ENCODE results near the gene ARMC6.

DNA sequence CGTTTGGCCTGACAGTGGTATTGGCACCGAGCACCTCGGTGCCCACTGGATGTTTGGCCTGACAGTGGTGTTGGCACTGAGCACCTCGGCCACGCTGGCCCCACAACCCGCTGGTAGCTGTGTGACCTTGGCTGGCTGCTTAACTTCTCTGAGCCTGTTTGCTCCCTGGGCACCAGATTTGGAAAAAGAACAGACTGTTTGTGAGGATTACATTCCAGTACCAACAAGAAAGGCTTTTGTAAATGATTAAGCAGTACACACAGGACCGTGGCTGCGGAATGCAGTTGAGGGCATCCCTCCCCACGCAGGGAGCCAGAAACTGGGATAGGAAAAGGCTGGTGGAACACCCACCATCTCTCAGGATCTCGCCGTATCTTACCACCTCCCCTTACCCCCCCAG, 62.3 kb downstream of the ARMC6 start:
- TF ChIP-seq, protein P1, sequence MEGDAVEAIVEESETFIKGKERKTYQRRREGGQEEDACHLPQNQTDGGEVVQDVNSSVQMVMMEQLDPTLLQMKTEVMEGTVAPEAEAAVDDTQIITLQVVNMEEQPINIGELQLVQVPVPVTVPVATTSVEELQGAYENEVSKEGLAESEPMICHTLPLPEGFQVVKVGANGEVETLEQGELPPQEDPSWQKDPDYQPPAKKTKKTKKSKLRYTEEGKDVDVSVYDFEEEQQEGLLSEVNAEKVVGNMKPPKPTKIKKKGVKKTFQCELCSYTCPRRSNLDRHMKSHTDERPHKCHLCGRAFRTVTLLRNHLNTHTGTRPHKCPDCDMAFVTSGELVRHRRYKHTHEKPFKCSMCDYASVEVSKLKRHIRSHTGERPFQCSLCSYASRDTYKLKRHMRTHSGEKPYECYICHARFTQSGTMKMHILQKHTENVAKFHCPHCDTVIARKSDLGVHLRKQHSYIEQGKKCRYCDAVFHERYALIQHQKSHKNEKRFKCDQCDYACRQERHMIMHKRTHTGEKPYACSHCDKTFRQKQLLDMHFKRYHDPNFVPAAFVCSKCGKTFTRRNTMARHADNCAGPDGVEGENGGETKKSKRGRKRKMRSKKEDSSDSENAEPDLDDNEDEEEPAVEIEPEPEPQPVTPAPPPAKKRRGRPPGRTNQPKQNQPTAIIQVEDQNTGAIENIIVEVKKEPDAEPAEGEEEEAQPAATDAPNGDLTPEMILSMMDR (IDR thresholded peaks at IDR 0.05; ENCODE audit: extremely low read depth in 1 of 2, insufficient read depth in 1 of 2, low read depth in 1 of 2, low read length in 2 of 2), result no peak
- TF ChIP-seq POLR2AphosphoS5 (IDR thresholded peaks at IDR 0.05; ENCODE audit: insufficient read depth, low read depth, low read length) (no peak), FOS (IDR thresholded peaks at IDR 0.05; ENCODE audit: borderline replicate concordance, insufficient read depth, low read length) (no peak), POLR2A (IDR thresholded peaks at IDR 0.05; ENCODE audit: low read depth, low read length) (no peak), EZH2 (IDR thresholded peaks at IDR 0.05; ENCODE audit: borderline replicate concordance, low read depth, low read length, severe bottlenecking) (no peak), GATA2 (IDR thresholded peaks at IDR 0.05; ENCODE audit: insufficient read depth, insufficient read length, low read depth, low read length) (no peak), JUN (IDR thresholded peaks at IDR 0.05; ENCODE audit: borderline replicate concordance, insufficient read depth, insufficient read length, low read depth) (no peak), MYC (IDR thresholded peaks at IDR 0.05; ENCODE audit: low read depth, low read length) (no peak)
- TF ChIP-seq, protein P2, sequence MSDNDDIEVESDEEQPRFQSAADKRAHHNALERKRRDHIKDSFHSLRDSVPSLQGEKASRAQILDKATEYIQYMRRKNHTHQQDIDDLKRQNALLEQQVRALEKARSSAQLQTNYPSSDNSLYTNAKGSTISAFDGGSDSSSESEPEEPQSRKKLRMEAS (IDR thresholded peaks at IDR 0.05; ENCODE audit: insufficient read depth, insufficient read length), result no peak

Data from endothelial cell of umbilical vein (primary cell).